Stimulated activated CD4-positive, alpha-beta T cell treated with anti-CD3 and anti-CD28 coated beads, Interleukin-1b, Interleukin-23, amount 100 ng/mL, for 24 hours (primary cell): ENCODE data around the gene PFKFB4.

Source experiments
- DNase-seq, 4 experiments: peaks; one replicate each; pipeline ENCODE4 v3.0.0-alpha.2; 2020; ENCODE audit warnings: low read depth in 4 of 4, low spot score in 1 of 4

The PFKFB4 gene

GRCh38 chr3:48556796-48557626 is at the start of gene PFKFB4:
Gene PFKFB4, minus strand, starts transcription at chr3:48556803. Its CDS starts 26 bp downstream, at chr3:48556777.
- DNase-seq: peak; percentile 96 to 98 (median 97)

GRCh38 chr3:48601622-48601994 is 45.0 kb upstream of the PFKFB4 start:
- DNase-seq: no peak

- no peak for DNase-seq
Observed at GRCh38 chr3:48600711-48601621, 44.4 kb upstream of the PFKFB4 start.

GRCh38 chr3:48599509-48600285 is 43.1 kb upstream of the PFKFB4 start:
- DNase-seq: no peak

- DNase-seq: no peak
Observed at GRCh38 chr3:48599077-48599501, 42.5 kb upstream of the PFKFB4 start.

GRCh38 chr3:48598323-48599076 is 41.9 kb upstream of the PFKFB4 start:
- DNase-seq: no peak

- DNase-seq: no peak
Observed at GRCh38 chr3:48597408-48597800, 40.8 kb upstream of the PFKFB4 start.

GRCh38 chr3:48596676-48597407 is 40.2 kb upstream of the PFKFB4 start:
- no peak for DNase-seq

GRCh38 chr3:48596157-48596556 is 39.6 kb upstream of the PFKFB4 start:
- no peak for DNase-seq

- DNase-seq: no peak
Observed at GRCh38 chr3:48595526-48596121, 39.0 kb upstream of the PFKFB4 start.

- DNase-seq: no peak
Observed at GRCh38 chr3:48595075-48595525, 38.5 kb upstream of the PFKFB4 start, which contains the start of gene COL7A1. Gene COL7A1, minus strand, starts transcription at chr3:48595329. Its CDS starts 170 bp downstream, at chr3:48595159.

- DNase-seq: no peak
Observed at GRCh38 chr3:48594417-48595049, 37.9 kb upstream of the PFKFB4 start.

- DNase-seq: no peak
Observed at GRCh38 chr3:48593337-48593736, 36.7 kb upstream of the PFKFB4 start.

GRCh38 chr3:48592519-48593087 is 36.0 kb upstream of the PFKFB4 start:
- DNase-seq: no peak

- DNase-seq: no peak
Observed at GRCh38 chr3:48591886-48592518, 35.4 kb upstream of the PFKFB4 start.

- no peak for DNase-seq
Observed at GRCh38 chr3:48591436-48591835, 34.8 kb upstream of the PFKFB4 start.

- DNase-seq: no peak
Observed at GRCh38 chr3:48588230-48588629, 31.6 kb upstream of the PFKFB4 start.

- DNase-seq: no peak
Observed at GRCh38 chr3:48587686-48588085, 31.1 kb upstream of the PFKFB4 start.
